WERI-Rb-1 (cell line): ENCODE data around the gene RHOH.

Experiments
- DNase-seq: peaks from one replicate; pipeline ENCODE4 v3.0.0-alpha.2; 2020
- H3K27ac ChIP-seq: fragments of 250-450 bp; sonication (Bioruptor Pico); 2 replicates; pipeline ENCODE4 v1.5.1; 2020; ENCODE audit warnings: mild to moderate bottlenecking, moderate library complexity
- H3K27me3 ChIP-seq: fragments of 250-450 bp; sonication (Bioruptor Pico); 2 replicates; pipeline ENCODE4 v1.5.1; 2021; ENCODE audit warnings: mild to moderate bottlenecking, low read depth, moderate library complexity; ENCODE audit not compliant: insufficient read depth, severe bottlenecking
- H3K36me3 ChIP-seq: fragments of 250-450 bp; sonication (Bioruptor Pico); 2 replicates; pipeline ENCODE4 v1.5.1; 2020; ENCODE audit warnings: mild to moderate bottlenecking, moderate library complexity
- H3K4me3 ChIP-seq: 2 replicates; pipeline ENCODE4 v1.5.1; 2011; ENCODE audit warnings: low read depth, mild to moderate bottlenecking, control low read depth, low read length
- H3K9me3 ChIP-seq: fragments of 250-450 bp; sonication (Bioruptor Pico); 2 replicates; pipeline ENCODE4 v1.5.1; 2021; ENCODE audit warnings: mild to moderate bottlenecking, moderate library complexity; ENCODE audit not compliant: severe bottlenecking
- TF ChIP-seq, protein P1 (sequence below): IDR thresholded peaks from 2 replicates; pipeline ENCODE4 v1.5.1; 2011; ENCODE audit warnings: low read depth, mild to moderate bottlenecking, control low read depth, inconsistent platforms, low read length

Gene RHOH

DNA sequence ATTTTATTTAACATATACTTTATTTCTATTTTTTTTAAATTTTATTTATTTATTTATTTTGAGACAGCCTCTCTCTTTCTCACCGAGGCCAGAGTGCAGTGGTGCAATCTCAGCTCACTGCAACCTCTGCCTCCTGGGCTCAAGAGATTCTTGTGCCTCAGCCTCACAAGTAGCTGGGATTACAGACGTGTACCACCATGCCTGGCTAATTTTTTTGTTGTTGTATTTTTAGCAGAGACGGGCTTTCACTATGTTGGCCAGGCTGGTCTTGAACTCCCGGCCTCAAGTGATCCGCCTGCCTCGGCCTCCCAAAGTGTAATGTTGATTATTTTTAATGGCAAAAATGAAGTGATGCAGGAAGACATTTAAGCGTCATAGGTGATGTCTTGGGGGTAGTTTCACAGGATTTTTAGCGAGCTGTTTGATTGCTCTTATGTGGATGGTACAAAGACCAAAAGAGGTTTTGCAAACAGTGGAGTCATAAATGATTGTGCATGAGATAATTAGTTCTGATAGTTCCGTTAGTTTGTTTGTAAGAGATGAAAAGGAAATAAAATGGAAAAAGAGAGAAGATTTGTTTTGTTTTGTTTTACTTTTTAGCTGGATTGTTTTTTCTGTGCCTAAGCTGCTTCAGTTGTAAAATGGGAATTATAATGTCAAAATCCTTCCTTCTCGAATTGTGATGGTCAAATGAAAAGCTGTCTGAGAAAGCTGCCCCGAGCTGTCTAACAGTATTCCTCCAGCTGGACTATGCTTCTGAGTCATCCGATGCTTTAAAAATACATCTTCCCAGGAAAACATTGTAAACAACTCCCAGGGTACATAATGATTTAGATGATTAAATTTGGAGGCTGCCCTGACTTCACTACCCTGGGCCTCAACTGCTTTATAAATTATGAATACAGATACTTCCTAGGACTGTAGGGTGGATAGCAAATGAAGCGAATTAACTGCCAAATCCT is 14.7 kb downstream of the RHOH start:
- Histone ChIP-seq H3K27me3 (no peaks in the 10 kb centered on the region), H3K27ac (no peak overlapping the region), H3K4me3 (no peak overlapping the region), H3K36me3 (no peaks in the 10 kb centered on the region), H3K9me3 (no peaks in the 10 kb centered on the region)
- DNase-seq, result no peak
- TF ChIP-seq, protein P1, sequence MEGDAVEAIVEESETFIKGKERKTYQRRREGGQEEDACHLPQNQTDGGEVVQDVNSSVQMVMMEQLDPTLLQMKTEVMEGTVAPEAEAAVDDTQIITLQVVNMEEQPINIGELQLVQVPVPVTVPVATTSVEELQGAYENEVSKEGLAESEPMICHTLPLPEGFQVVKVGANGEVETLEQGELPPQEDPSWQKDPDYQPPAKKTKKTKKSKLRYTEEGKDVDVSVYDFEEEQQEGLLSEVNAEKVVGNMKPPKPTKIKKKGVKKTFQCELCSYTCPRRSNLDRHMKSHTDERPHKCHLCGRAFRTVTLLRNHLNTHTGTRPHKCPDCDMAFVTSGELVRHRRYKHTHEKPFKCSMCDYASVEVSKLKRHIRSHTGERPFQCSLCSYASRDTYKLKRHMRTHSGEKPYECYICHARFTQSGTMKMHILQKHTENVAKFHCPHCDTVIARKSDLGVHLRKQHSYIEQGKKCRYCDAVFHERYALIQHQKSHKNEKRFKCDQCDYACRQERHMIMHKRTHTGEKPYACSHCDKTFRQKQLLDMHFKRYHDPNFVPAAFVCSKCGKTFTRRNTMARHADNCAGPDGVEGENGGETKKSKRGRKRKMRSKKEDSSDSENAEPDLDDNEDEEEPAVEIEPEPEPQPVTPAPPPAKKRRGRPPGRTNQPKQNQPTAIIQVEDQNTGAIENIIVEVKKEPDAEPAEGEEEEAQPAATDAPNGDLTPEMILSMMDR, result no peak

GRCh38 chr4:40212674-40213527 is 16.1 kb downstream of the RHOH start:
- H3K36me3 ChIP-seq, result no peaks in the 10 kb centered on the region
- H3K4me3 ChIP-seq, result no peak overlapping the region
- no peak overlapping the region for H3K27ac ChIP-seq

DNA sequence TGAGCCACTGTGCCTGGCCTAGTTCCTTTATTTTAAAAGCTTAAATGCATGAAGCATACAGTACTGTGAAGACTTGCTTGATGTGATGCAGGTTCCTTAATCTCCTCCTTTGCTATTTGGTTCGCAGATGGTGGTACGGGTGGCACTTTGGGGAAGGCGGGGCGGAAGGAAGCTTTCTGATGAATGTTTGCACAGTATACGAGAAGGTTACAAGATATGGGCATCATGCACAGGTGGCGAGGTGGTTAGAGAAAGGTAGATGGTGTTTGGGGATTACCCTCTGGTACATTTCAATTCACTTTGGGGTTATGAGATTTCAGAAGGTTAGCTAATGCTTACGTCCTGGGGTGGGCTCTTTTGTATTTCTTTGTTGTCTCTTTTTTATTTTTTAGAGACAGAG is 17.2 kb downstream of the RHOH start:
- TF ChIP-seq, protein P1, result no peak
- H3K27me3 ChIP-seq, result no peaks in the 10 kb centered on the region
- H3K27ac ChIP-seq, result no peak overlapping the region
- H3K36me3 ChIP-seq, result no peaks in the 10 kb centered on the region
- no peak overlapping the region for H3K4me3 ChIP-seq
- H3K9me3 ChIP-seq, result no peaks in the 10 kb centered on the region
- DNase-seq, result no peak

More at GRCh38 chr4:40212674-40213527, 16.1 kb downstream of the RHOH start:
- no peaks in the 10 kb centered on the region for H3K9me3 ChIP-seq
- DNase-seq, result no peak
- no peaks in the 10 kb centered on the region for H3K27me3 ChIP-seq
- TF ChIP-seq, protein P1, result no peak

- no peak overlapping the region for H3K27ac ChIP-seq
- no peaks in the 10 kb centered on the region for H3K36me3 ChIP-seq
- no peak for DNase-seq
Observed at GRCh38 chr4:40214661-40215418, 18.0 kb downstream of the RHOH start.

More at GRCh38 chr4:40214661-40215418, 18.0 kb downstream of the RHOH start:
- H3K9me3 ChIP-seq, result no peaks in the 10 kb centered on the region
- no peaks in the 10 kb centered on the region for H3K27me3 ChIP-seq
- no peak overlapping the region for H3K4me3 ChIP-seq
- TF ChIP-seq, protein P1, result no peak
